ENCODE measurements around the gene GAREM2.

Gene GAREM2

GRCh38 chr2:26139269-26140183 is 33.4 kb upstream of the GAREM2 start:
- TF ChIP-seq FOXK2 (IDR thresholded peaks at IDR 0.05) (no peak), BHLHE40 (IDR thresholded peaks at IDR 0.05; ENCODE audit: borderline replicate concordance) (no peak), ARNT (IDR thresholded peaks at IDR 0.05) (no peak), ZNF384 (IDR thresholded peaks at IDR 0.05) (no peak), HDGF (IDR thresholded peaks at IDR 0.05; ENCODE audit: borderline replicate concordance) (no peak), LEF1 (IDR thresholded peaks at IDR 0.05; ENCODE audit: borderline replicate concordance) (no peak), SP1 (IDR thresholded peaks at IDR 0.05) (no peak), TARDBP (IDR thresholded peaks at IDR 0.05) (no peak), L3MBTL2 (conservative IDR thresholded peaks at IDR 0.05) (no peak), FOXM1 (IDR thresholded peaks at IDR 0.05; ENCODE audit: borderline replicate concordance) (no peak), NFRKB (IDR thresholded peaks at IDR 0.05) (no peak), SUZ12 (IDR thresholded peaks at IDR 0.05) (no peak), ELF4 (IDR thresholded peaks at IDR 0.05) (no peak), FOXA1 (IDR thresholded peaks at IDR 0.05) (no peak), CTBP1 (IDR thresholded peaks at IDR 0.05; ENCODE audit: borderline replicate concordance) (no peak)
- TF ChIP-seq, protein P1, sequence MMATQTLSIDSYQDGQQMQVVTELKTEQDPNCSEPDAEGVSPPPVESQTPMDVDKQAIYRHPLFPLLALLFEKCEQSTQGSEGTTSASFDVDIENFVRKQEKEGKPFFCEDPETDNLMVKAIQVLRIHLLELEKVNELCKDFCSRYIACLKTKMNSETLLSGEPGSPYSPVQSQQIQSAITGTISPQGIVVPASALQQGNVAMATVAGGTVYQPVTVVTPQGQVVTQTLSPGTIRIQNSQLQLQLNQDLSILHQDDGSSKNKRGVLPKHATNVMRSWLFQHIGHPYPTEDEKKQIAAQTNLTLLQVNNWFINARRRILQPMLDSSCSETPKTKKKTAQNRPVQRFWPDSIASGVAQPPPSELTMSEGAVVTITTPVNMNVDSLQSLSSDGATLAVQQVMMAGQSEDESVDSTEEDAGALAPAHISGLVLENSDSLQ (IDR thresholded peaks at IDR 0.05) = no peak
- POLR2A ChIA-PET = no interaction called here
- DNase-seq (ENCODE audit: extremely low spot score) = no peak
- CTCF ChIA-PET = interaction anchor here (0.5 kb wide), 1 partner anchor 10 kb away, joined by 4 read pairs; no protein-coding TSS in a partner anchor

- CTCF ChIA-PET = interaction anchor here (0.7 to 1.4 kb wide), 3 partner anchors 151 to 286 kb away, joined by 3 read pairs; no protein-coding TSS in a partner anchor
- POLR2A ChIA-PET = no interaction called here
- no peak for DNase-seq (ENCODE audit: extremely low spot score)
- TF ChIP-seq LEF1 (IDR thresholded peaks at IDR 0.05; ENCODE audit: borderline replicate concordance) (no peak), ELF4 (IDR thresholded peaks at IDR 0.05) (no peak)
Measured at GRCh38 chr2:26141145-26141769, 31.6 kb upstream of the GAREM2 start.

- DNase-seq (ENCODE audit: extremely low spot score) = no peak
- POLR2A ChIA-PET = no interaction called here
- CTCF ChIA-PET = interaction anchor here (0.6 to 1.2 kb wide), 2 partner anchors 56 to 325 kb away, joined by 3 read pairs; no protein-coding TSS in a partner anchor
- no peak for TF ChIP-seq ARNT (IDR thresholded peaks at IDR 0.05)
Measured at GRCh38 chr2:26144031-26144430, 28.9 kb upstream of the GAREM2 start.

GRCh38 chr2:26144953-26145680 is 27.8 kb upstream of the GAREM2 start:
- POLR2A ChIA-PET = no interaction called here
- TF ChIP-seq ZNF384 (IDR thresholded peaks at IDR 0.05) = peak; percentile 52
- TF ChIP-seq ARNT (IDR thresholded peaks at IDR 0.05) = no peak
- DNase-seq (ENCODE audit: extremely low spot score) = peak; percentile 70
- CTCF ChIA-PET = interaction anchor here (0.6 to 1.4 kb wide), 5 partner anchors 57 to 194 kb away, joined by 3 to 9 read pairs (median 6); no protein-coding TSS in a partner anchor

DNA sequence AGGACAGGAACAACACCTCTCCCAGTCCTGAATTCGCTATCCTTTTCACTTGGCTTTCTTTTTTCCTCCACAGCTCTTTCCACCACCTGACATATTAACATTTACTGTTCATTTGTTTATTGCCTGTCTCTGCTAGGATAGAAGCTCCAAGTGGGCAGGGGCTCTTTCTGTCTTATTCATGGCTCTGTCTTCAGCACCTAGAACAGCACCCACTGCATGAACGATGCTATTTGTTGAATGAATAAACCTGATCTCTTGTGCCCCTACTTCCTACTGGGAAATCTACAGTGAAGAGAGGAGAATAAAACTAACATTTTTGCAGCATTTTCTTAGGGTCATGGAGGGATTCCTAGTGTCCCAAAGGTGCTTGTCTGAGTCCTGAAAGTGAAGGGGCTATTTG is 24.4 kb upstream of the GAREM2 start:
- TF ChIP-seq TARDBP (IDR thresholded peaks at IDR 0.05) = no peak
- no peak for TF ChIP-seq HDGF (IDR thresholded peaks at IDR 0.05; ENCODE audit: borderline replicate concordance)
- no peak for TF ChIP-seq ARNT (IDR thresholded peaks at IDR 0.05)
- TF ChIP-seq NFRKB (IDR thresholded peaks at IDR 0.05) = no peak
- no peak for TF ChIP-seq FOXA1 (IDR thresholded peaks at IDR 0.05)
- TF ChIP-seq SP1 (IDR thresholded peaks at IDR 0.05) = no peak
- TF ChIP-seq ELF4 (IDR thresholded peaks at IDR 0.05) = no peak
- TF ChIP-seq L3MBTL2 (conservative IDR thresholded peaks at IDR 0.05) = no peak
- TF ChIP-seq, protein P1 (IDR thresholded peaks at IDR 0.05) = no peak
- no peak for TF ChIP-seq LEF1 (IDR thresholded peaks at IDR 0.05; ENCODE audit: borderline replicate concordance)
- no peak for TF ChIP-seq BHLHE40 (IDR thresholded peaks at IDR 0.05; ENCODE audit: borderline replicate concordance)
- no peak for TF ChIP-seq FOXK2 (IDR thresholded peaks at IDR 0.05)
- no peak for DNase-seq (ENCODE audit: extremely low spot score)
- ChIA-PET CTCF (no interaction called here), POLR2A (no interaction called here)

DNA sequence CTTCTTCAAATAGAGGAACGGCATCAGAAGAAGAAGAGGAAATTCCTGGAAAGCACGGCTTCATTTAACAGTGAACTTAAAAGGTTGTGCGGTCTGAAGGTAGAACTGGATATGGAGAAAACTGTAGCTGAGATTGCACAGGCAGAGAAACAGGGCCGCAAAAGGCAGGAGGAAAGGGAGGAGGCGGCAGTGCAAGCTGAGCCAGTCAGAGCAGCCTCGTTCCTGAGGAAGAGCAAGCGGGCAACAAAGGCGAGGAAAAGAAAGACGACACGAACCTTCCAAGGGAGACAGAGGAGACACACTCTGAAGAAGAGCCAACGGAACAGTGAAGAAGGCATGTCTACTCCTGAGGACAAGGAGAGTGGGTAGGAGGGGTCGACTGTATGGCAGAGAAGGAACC is 22.6 kb upstream of the GAREM2 start:
- no peak for TF ChIP-seq ELF4 (IDR thresholded peaks at IDR 0.05)
- no peak for TF ChIP-seq BHLHE40 (IDR thresholded peaks at IDR 0.05; ENCODE audit: borderline replicate concordance)
- no peak for TF ChIP-seq LEF1 (IDR thresholded peaks at IDR 0.05; ENCODE audit: borderline replicate concordance)
- TF ChIP-seq, protein P1 (IDR thresholded peaks at IDR 0.05) = no peak
- no peak for TF ChIP-seq FOXA1 (IDR thresholded peaks at IDR 0.05)
- no peak for TF ChIP-seq SUZ12 (IDR thresholded peaks at IDR 0.05)
- TF ChIP-seq L3MBTL2 (conservative IDR thresholded peaks at IDR 0.05) = no peak
- no peak for TF ChIP-seq ZNF384 (IDR thresholded peaks at IDR 0.05)
- no peak for TF ChIP-seq SP1 (IDR thresholded peaks at IDR 0.05)
- no peak for TF ChIP-seq ARNT (IDR thresholded peaks at IDR 0.05)
- ChIA-PET CTCF (interaction anchor here (0.6 kb wide), 1 partner anchor 65 kb away, joined by 3 read pairs; no protein-coding TSS in a partner anchor), POLR2A (no interaction called here)
- DNase-seq (ENCODE audit: extremely low spot score) = no peak
